HG03159 (cell line): ENCODE data around the gene CALHM4.
"Not testable (repeated sequence)": the region's sequence is repeated elsewhere in the genome, so short reads cannot be mapped to it uniquely, and the experiment has no call there.

Experiments
- ATAC-seq: cut with Tn5 transposase; IDR thresholded peaks from one replicate; pipeline ENCODE4 v1.9.1; 2021; ENCODE audit warnings: mild to moderate bottlenecking, moderate library complexity; ENCODE audit not compliant: unreplicated experiment

CALHM4 gene

DNA sequence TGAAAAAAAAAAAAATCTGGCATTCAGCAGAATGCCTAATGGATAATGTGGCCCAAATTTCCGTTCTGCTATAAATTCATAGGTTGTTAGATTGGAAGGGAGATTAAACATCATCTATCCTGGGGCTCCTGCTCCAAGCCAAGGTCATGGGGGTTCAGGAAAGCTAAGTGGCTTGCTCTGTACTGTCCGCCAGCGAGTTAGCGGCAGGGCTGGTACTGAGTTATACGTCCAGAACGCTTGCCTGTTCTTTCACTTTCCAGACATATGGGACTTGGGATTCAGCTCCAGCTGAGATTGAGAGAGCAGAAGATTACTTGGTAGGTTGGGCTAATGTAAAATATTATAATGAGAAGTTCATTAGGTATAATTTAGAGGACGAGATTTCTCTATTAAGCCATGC lies 18.6 kb downstream of the CALHM4 start:
- no peak for ATAC-seq

- no peak for ATAC-seq
Observed at GRCh38 chr6:116575227-116575626, 21.7 kb downstream of the CALHM4 start.

DNA sequence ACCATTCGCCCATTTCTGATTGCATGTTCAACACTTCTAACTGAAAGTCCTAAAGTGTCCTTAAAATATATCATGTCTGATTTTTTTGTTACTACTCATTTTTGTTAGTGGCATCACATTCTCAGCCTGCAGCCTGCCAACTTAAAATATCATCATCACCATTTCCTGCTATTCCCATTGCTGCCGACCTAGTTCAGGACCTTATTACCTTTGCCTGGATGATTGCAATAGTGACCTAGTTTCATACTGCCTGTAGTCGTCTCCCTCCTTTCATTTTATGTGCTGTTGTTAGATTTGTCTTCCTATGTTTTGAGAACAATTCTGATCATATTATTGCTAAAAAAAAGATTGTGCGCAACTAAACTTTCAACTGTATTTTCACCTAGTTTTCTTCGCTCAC lies 23.9 kb downstream of the CALHM4 start:
- ATAC-seq: no peak

- no peak for ATAC-seq
Observed at GRCh38 chr6:116578335-116578734, 24.8 kb downstream of the CALHM4 start.

DNA sequence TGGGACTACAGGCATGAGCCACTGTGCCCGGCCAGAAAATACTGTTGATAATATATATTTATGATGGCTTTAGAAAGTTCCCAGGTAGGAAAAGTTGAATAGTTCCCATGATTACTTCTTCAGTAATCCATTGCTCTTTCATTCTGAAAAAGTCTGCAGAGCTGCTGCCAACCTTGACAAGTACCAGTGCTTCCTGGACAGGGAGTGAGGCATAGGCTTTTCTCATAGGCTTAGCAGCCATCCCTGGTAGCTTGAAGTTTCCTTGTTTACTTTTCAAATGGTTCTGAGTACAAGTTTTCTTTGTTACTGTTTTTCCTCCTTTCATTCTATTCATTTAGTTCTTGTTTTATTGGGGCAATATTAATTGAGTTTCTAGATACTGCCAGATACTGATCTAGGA lies 25.6 kb downstream of the CALHM4 start:
- ATAC-seq: no peak

- no peak for ATAC-seq
Observed at GRCh38 chr6:116580198-116580597, 26.6 kb downstream of the CALHM4 start.

- ATAC-seq: no peak
Observed at GRCh38 chr6:116586276-116586675, 32.7 kb downstream of the CALHM4 start.

DNA sequence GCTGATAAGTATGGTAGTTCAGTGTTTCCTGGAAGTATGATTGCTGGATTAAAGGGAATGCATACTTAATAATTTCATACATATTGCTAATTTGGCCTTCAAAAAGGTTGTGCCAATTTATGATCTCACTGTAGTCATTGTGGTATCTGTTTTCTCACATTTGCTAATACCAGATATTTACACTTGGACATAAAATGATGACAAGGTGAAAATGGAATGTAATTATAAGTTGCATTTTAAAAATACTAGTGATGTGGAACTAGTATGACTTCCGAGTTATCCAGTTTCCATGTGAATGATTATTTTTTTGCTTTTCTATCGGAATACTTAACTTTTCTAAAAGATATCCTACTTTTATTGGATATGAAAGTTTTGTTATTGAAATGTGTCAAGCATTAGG lies 33.2 kb downstream of the CALHM4 start:
- no peak for ATAC-seq

- ATAC-seq: no peak
Observed at GRCh38 chr6:116595247-116595646, 41.7 kb downstream of the CALHM4 start.

- no peak for ATAC-seq
Observed at GRCh38 chr6:116596815-116597214, 43.3 kb downstream of the CALHM4 start.

DNA sequence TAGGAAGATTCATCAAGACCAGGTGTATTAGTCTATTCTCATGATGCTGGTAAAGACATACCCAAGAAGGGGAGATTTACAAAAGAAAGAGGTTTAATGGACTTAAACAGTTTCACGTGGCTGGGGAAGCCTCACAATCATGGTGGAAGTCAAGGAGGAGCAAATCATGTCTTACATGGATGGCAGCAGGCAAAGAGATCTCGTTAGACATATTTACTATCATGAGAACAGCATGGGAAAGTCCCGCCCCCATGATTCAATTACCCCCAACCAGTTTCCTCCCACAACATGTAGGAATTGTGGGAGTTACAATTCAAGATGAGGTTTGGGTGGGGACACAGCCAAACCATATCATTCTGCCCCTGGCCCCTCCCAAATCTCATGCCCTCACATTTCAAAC lies 50.4 kb downstream of the CALHM4 start:
- ATAC-seq: not testable (repeated sequence)

DNA sequence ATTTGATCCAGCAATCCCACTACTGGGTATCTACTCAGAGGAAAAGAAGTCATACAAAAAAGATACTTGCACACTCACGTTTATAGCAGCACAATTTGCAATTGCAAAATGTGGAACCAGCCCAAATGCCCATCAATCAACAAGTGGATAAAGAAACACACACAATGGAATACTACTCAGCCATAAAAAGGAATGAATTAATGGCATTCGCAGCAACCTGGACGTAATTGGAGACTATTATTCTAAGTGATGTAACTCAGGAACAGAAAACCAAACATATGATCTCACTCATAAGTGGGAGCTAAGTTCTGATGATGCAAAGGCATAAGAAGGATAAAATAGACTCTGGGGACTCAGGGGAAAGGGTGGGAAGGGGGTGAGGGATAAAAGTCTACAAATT lies 51.3 kb downstream of the CALHM4 start:
- not testable (repeated sequence) for ATAC-seq

- no peak for ATAC-seq
Observed at GRCh38 chr6:116605935-116606334, 52.4 kb downstream of the CALHM4 start.
